Activated T-cell treated with anti-CD3 and anti-CD28 coated beads, Interleukin-2, amount 50 U/mL, for 48 hours (primary cell): ENCODE data around the gene KCTD7.
"Not testable (repeated sequence)": the region's sequence is repeated elsewhere in the genome, so short reads cannot be mapped to it uniquely, and the experiment has no call there.

ENCODE experiments used
- DNase-seq, 2 experiments: peaks; one replicate each; pipeline ENCODE4 v3.0.0-alpha.2; 2020

The KCTD7 gene

DNA sequence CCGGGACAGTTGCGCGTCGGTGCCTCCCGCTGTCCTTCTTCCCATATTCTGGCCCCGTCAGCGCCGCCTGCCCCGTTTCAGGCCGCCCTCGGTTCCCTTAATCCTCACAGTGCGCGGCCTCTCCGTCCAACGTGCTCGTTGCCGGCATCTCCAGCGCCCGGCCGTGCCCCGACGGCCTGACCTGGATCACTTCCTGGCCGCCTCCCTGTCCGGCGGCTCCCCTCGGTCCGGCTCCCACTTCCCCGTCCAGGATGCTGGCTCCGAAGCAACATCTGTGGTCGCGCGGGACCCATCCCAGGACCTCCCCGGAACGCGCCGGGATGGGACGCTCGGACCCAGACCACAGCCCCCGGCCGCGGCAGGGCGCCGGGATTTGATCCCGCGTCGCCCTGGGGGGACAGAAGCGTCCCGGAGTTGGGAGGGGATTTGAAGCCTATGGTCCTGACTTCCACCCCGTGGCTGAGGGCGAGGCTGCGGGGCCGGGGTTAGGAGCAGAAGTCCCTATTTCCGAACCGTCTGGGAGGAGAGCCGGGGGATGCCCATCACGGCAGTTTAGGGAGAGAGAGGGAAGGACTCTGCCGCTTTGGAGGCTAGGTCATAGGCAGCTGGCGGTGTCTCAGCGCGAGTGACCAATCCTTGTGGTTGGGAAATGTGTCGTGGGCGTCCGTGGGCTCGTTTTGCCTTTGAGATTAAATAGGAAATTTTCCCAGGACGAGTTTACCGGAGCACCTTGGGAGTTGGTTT is 53.8 kb downstream of the KCTD7 start:
- no peak for DNase-seq

- not testable (repeated sequence) for DNase-seq
These were observed 54.6 kb downstream of the KCTD7 start for GRCh38 chr7:66683094-66683769.

GRCh38 chr7:66683770-66684123 is 55.1 kb downstream of the KCTD7 start:
- DNase-seq, result no peak

- DNase-seq, result not testable (repeated sequence)
These were observed 57.0 kb downstream of the KCTD7 start for GRCh38 chr7:66685663-66686062.

DNA sequence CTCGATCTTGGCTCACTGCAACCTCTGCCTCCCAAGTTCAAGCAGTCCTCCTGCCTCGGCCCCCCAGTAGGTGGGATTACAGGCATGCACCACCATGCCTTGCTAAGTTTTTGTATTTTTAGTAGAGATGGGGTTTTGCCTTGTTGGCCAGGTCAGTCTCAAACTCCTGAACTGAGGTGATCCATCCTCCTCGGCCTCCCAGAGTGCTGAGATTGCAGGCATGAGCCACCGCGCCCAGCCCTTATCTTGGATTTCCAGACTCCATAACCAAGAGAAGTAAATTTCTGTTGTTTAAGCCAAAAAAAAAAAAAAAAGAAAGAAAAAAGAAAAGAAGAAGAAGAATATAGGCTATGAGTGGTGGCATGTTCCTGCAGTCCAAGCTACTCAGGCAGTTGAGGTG is 58.5 kb downstream of the KCTD7 start:
- no peak for DNase-seq

DNA sequence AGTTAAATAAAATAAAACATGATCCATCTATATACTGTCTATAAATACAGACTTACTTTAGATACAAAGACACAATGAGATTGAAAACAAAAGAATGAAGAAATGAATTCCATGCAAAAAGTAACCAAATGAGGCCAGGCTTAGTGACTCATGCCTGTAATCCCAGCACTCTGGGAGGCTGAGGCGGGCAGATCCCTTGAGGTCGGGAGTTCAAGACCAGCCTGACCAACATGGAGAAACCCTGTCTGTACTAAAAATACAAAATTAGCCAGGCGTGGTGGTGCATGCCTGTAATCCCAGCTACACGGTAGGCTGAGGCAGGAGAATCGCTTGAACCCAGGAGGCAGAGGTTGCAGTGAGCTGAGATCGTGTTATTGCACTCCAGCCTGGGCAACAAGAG is 59.0 kb downstream of the KCTD7 start:
- peak in 1 of 2 experiments; percentile 2 for DNase-seq

DNA sequence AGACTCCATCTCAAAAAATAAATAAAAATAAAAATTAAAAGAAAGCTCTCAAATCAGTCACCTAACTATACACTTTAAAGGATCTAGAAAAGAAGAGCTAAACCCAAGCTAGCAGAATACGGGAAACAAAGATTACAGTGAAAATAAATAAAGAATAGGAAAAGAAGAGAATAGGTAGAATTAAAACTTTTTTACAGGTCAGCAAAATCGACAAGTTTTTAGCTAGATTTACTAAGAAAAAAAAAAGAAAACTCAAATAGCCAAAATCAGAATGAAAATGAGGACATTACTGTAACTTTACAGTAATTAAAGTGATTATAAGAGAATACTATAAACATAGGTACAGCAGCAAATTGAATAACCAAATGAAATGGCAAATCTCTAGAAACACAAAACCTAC is 60.4 kb downstream of the KCTD7 start:
- no peak for DNase-seq

GRCh38 chr7:66693331-66693730 is 64.7 kb downstream of the KCTD7 start:
- DNase-seq, result no peak
